ENCODE data around the gene CEP250. TPM values are rescaled to one million over a fixed set of nuclear protein-coding genes. Genes with fewer than 3 reads are reported as not detected.

The CEP250 gene
- total and polyA plus RNA-seq, 9 donors = 15.0 to 34.8 (median 25.0) TPM

DNA sequence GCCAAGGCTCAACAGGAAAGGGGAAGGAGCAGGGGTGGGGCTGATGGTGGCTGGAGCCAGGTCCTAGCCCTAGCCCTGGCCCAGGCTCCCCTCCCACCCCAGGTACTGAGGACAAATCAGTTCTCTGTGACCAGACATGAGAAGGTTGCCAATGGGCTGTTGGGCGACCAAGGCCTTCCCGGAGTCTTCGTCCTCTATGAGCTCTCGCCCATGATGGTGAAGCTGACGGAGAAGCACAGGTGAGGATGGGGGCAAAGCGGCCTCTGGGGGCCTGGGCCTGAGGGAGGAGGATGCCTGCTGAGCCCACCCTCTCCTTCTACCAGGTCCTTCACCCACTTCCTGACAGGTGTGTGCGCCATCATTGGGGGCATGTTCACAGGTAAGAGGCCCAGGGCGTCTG is 101.5 kb downstream of the CEP250 start:
- 100% methylated on average over 3 of the region's 8 CpGs for WGBS (ENCODE audit: insufficient coverage)
- Histone ChIP-seq H3K4me1 (ENCODE audit: control insufficient read depth, insufficient read depth, low read length) (peaks cover 6% of the 10 kb centered on the region), H3K27ac (ENCODE audit: low read length) (no peak overlapping the region), H3K9me3 (replicated peaks; ENCODE audit: control insufficient read depth, low read depth, low read length) (no peaks in the 10 kb centered on the region), H3K27me3 (ENCODE audit: control insufficient read depth, insufficient read depth, low read length) (no peaks in the 10 kb centered on the region), H3K4me3 (ENCODE audit: low read length) (no peak overlapping the region), H3K36me3 (ENCODE audit: control insufficient read depth, insufficient read depth, low read length) (peaks cover 72% of the 10 kb centered on the region)
- no peak for DNase-seq

DNA sequence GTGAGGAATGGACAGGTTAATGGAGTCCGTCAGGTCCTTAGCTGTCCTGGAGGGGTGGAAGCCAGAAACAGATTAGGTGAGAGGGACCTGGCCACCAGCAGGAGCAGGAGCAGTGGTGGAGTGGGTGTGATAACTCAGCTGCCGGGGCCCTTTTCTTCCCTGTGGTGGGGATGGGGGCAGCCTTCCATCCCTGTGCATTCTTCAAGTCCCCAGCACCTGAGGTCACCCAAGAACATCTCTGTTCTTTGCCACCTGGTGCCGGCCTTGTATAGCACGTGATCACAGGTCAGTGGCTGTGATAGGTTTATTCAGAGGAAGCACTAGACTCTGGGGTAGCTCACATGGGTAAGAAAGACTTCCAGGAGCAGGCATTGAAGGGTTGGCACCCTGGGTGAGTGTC is 103.1 kb downstream of the CEP250 start:
- Histone ChIP-seq H3K27ac (ENCODE audit: low read length) (no peak overlapping the region), H3K4me1 (ENCODE audit: control insufficient read depth, insufficient read depth, low read length) (peaks cover 6% of the 10 kb centered on the region), H3K4me3 (ENCODE audit: low read length) (no peak overlapping the region), H3K27me3 (ENCODE audit: control insufficient read depth, insufficient read depth, low read length) (no peaks in the 10 kb centered on the region), H3K36me3 (ENCODE audit: control insufficient read depth, insufficient read depth, low read length) (peaks cover 56% of the 10 kb centered on the region), H3K9me3 (replicated peaks; ENCODE audit: control insufficient read depth, low read depth, low read length) (no peaks in the 10 kb centered on the region)
- DNase-seq = no peak
- 97% methylated on average over 3 of the region's 4 CpGs for WGBS (ENCODE audit: insufficient coverage)

DNA sequence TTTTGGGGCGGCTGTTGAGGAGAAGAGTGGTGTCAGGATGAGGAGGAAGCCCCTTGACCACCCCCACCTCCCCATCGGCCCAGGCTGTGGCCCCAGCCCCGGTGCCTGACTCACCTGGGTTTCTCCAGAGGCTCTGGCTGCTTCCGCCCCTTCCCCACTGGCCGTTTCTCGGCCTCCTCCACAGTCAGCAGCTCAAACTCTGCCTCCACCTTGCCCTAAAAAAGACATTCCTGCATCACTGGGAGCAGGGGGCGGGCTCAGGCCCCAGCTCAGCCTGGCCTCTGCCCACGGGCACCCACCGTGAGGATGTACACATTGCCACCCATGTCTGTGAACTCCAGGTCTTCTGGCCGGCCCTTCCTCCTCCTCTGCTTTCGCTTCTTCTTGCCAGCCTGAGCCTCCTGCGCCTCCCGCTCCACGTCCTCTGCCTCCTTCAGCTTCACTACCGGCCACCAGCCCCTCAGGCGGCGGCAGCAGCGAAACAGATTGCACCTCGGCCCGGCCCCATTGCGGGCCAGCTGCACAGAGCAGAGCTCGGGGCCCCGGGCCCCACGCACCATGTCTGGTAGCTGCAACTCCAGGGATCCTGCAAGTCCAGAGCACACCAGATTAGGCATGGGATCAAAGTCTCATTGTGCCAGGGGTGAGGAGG is 103.8 kb downstream of the CEP250 start:
- Histone ChIP-seq H3K36me3 (ENCODE audit: control insufficient read depth, insufficient read depth, low read length) (peaks cover 49% of the 10 kb centered on the region), H3K9me3 (replicated peaks; ENCODE audit: control insufficient read depth, low read depth, low read length) (no peaks in the 10 kb centered on the region), H3K27ac (ENCODE audit: low read length) (no peak overlapping the region), H3K27me3 (ENCODE audit: control insufficient read depth, insufficient read depth, low read length) (no peaks in the 10 kb centered on the region), H3K4me3 (ENCODE audit: low read length) (no peak overlapping the region), H3K4me1 (ENCODE audit: control insufficient read depth, insufficient read depth, low read length) (peaks cover 6% of the 10 kb centered on the region)
- no peak for DNase-seq
- WGBS (ENCODE audit: insufficient coverage) = 80% methylated on average over 20 of the region's 24 CpGs

DNA sequence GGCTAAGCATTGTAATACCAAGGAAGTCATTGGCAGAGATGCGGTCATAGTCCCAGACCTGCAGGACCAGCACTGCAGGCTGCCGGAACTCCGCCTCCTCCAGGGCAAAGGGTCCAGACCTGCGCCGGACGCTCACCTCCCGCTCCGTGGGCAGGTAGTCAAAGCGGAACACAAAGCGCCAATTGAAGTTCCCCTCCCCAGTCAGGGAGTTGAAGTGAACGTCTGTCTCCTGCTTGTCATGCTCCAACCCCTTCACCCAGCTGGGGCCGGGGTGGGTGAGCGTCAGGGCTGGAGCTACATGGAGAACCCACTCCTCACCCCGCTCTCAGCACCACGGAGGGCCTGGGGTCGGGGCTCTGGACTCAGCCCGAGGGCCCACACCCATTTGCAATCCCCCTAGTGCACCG is 104.7 kb downstream of the CEP250 start:
- H3K27me3 ChIP-seq (ENCODE audit: control insufficient read depth, insufficient read depth, low read length) = no peaks in the 10 kb centered on the region
- WGBS (ENCODE audit: insufficient coverage) = 69% methylated on average over 16 of the region's 18 CpGs
- H3K4me3 ChIP-seq (ENCODE audit: low read length) = no peak overlapping the region
- no peak overlapping the region for H3K27ac ChIP-seq (ENCODE audit: low read length)
- H3K4me1 ChIP-seq (ENCODE audit: control insufficient read depth, insufficient read depth, low read length) = peaks cover 3% of the 10 kb centered on the region
- no peaks in the 10 kb centered on the region for H3K9me3 ChIP-seq (replicated peaks; ENCODE audit: control insufficient read depth, low read depth, low read length)
- H3K36me3 ChIP-seq (ENCODE audit: control insufficient read depth, insufficient read depth, low read length) = peaks cover 41% of the 10 kb centered on the region
- no peak for DNase-seq

GRCh38 chr20:35560541-35560940 is 105.1 kb downstream of the CEP250 start:
- Histone ChIP-seq H3K27me3 (ENCODE audit: control insufficient read depth, insufficient read depth, low read length) (no peaks in the 10 kb centered on the region), H3K9me3 (replicated peaks; ENCODE audit: control insufficient read depth, low read depth, low read length) (no peaks in the 10 kb centered on the region), H3K4me3 (ENCODE audit: low read length) (no peak overlapping the region), H3K4me1 (ENCODE audit: control insufficient read depth, insufficient read depth, low read length) (no peaks in the 10 kb centered on the region), H3K36me3 (ENCODE audit: control insufficient read depth, insufficient read depth, low read length) (peaks cover 37% of the 10 kb centered on the region), H3K27ac (ENCODE audit: low read length) (no peak overlapping the region)
- no peak for DNase-seq
- WGBS (ENCODE audit: insufficient coverage) = 64% methylated on average over 7 of the region's 10 CpGs

GRCh38 chr20:35561268-35561667 is 105.9 kb downstream of the CEP250 start:
- Histone ChIP-seq H3K4me3 (ENCODE audit: low read length) (no peak overlapping the region), H3K36me3 (ENCODE audit: control insufficient read depth, insufficient read depth, low read length) (peaks cover 31% of the 10 kb centered on the region), H3K27me3 (ENCODE audit: control insufficient read depth, insufficient read depth, low read length) (no peaks in the 10 kb centered on the region), H3K9me3 (replicated peaks; ENCODE audit: control insufficient read depth, low read depth, low read length) (no peaks in the 10 kb centered on the region), H3K4me1 (ENCODE audit: control insufficient read depth, insufficient read depth, low read length) (no peaks in the 10 kb centered on the region), H3K27ac (ENCODE audit: low read length) (no peak overlapping the region)
- 20% methylated on average over 3 of the region's 7 CpGs for WGBS (ENCODE audit: insufficient coverage)
- no peak for DNase-seq

GRCh38 chr20:35561671-35562070 is 106.3 kb downstream of the CEP250 start:
- DNase-seq = no peak
- Histone ChIP-seq H3K4me1 (ENCODE audit: control insufficient read depth, insufficient read depth, low read length) (no peaks in the 10 kb centered on the region), H3K27ac (ENCODE audit: low read length) (no peak overlapping the region), H3K9me3 (replicated peaks; ENCODE audit: control insufficient read depth, low read depth, low read length) (no peaks in the 10 kb centered on the region), H3K27me3 (ENCODE audit: control insufficient read depth, insufficient read depth, low read length) (no peaks in the 10 kb centered on the region), H3K36me3 (ENCODE audit: control insufficient read depth, insufficient read depth, low read length) (peaks cover 27% of the 10 kb centered on the region), H3K4me3 (ENCODE audit: low read length) (no peak overlapping the region)
- WGBS (ENCODE audit: insufficient coverage) = 62% methylated on average over 5 of the region's 5 CpGs

- DNase-seq = no peak
- Histone ChIP-seq H3K9me3 (replicated peaks; ENCODE audit: control insufficient read depth, low read depth, low read length) (no peaks in the 10 kb centered on the region), H3K4me1 (ENCODE audit: control insufficient read depth, insufficient read depth, low read length) (no peaks in the 10 kb centered on the region), H3K4me3 (ENCODE audit: low read length) (no peak overlapping the region), H3K36me3 (ENCODE audit: control insufficient read depth, insufficient read depth, low read length) (peaks cover 18% of the 10 kb centered on the region), H3K27me3 (ENCODE audit: control insufficient read depth, insufficient read depth, low read length) (no peaks in the 10 kb centered on the region), H3K27ac (ENCODE audit: low read length) (no peak overlapping the region)
- 89% methylated on average over 5 of the region's 10 CpGs for WGBS (ENCODE audit: insufficient coverage)
Measured at GRCh38 chr20:35562541-35563110, 107.2 kb downstream of the CEP250 start.

- no peak for DNase-seq
- WGBS (ENCODE audit: insufficient coverage) = 96% methylated on average over 6 of the region's 10 CpGs
- H3K4me1 ChIP-seq (ENCODE audit: control insufficient read depth, insufficient read depth, low read length) = no peaks in the 10 kb centered on the region
- H3K9me3 ChIP-seq (replicated peaks; ENCODE audit: control insufficient read depth, low read depth, low read length) = no peaks in the 10 kb centered on the region
- H3K27me3 ChIP-seq (ENCODE audit: control insufficient read depth, insufficient read depth, low read length) = no peaks in the 10 kb centered on the region
- no peak overlapping the region for H3K27ac ChIP-seq (ENCODE audit: low read length)
- H3K36me3 ChIP-seq (ENCODE audit: control insufficient read depth, insufficient read depth, low read length) = peaks cover 7% of the 10 kb centered on the region
- H3K4me3 ChIP-seq (ENCODE audit: low read length) = no peak overlapping the region
Measured at GRCh38 chr20:35563834-35564233, 108.4 kb downstream of the CEP250 start.

- Histone ChIP-seq H3K36me3 (ENCODE audit: control insufficient read depth, insufficient read depth, low read length) (no peaks in the 10 kb centered on the region), H3K27ac (ENCODE audit: low read length) (no peak overlapping the region), H3K9me3 (replicated peaks; ENCODE audit: control insufficient read depth, low read depth, low read length) (no peaks in the 10 kb centered on the region), H3K4me1 (ENCODE audit: control insufficient read depth, insufficient read depth, low read length) (no peaks in the 10 kb centered on the region), H3K27me3 (ENCODE audit: control insufficient read depth, insufficient read depth, low read length) (no peaks in the 10 kb centered on the region), H3K4me3 (ENCODE audit: low read length) (no peak overlapping the region)
- DNase-seq = no peak
- WGBS (ENCODE audit: insufficient coverage) = 80% methylated on average over 1 of the region's 7 CpGs
Measured at GRCh38 chr20:35564905-35565304, 109.5 kb downstream of the CEP250 start.
